ENCODE measurements around the gene TRIM59.

TRIM59 gene

GRCh38 chr3:160440687-160441086 lies 8.9 kb downstream of the TRIM59 start:
- no peak overlapping the region for H3K4me3 ChIP-seq (ENCODE audit: low read depth, low read length)
- peaks cover 42% of the 10 kb centered on the region for H3K36me3 ChIP-seq (ENCODE audit: insufficient read depth, low read length)
- H3K27me3 ChIP-seq (ENCODE audit: insufficient read depth, low read length) = no peaks in the 10 kb centered on the region
- H2AFZ ChIP-seq (ENCODE audit: low read length, unreplicated experiment) = no peak overlapping the region
- peaks cover 92% of the 10 kb centered on the region for H3K79me2 ChIP-seq (ENCODE audit: control insufficient read depth, insufficient read depth, low read length, unreplicated experiment)
- no peak overlapping the region for H3K27ac ChIP-seq (ENCODE audit: low read depth, low read length)
- H3K4me1 ChIP-seq (ENCODE audit: control insufficient read depth, insufficient read depth, low read length, unreplicated experiment) = peaks cover 9% of the 10 kb centered on the region

- H3K79me2 ChIP-seq (ENCODE audit: control insufficient read depth, insufficient read depth, low read length, unreplicated experiment) = peaks cover 81% of the 10 kb centered on the region
These were observed 12.5 kb downstream of the TRIM59 start for GRCh38 chr3:160437083-160437455.

GRCh38 chr3:160435747-160436146 lies 13.8 kb downstream of the TRIM59 start:
- H3K27ac ChIP-seq (ENCODE audit: low read depth, low read length) = no peak overlapping the region
- H3K27me3 ChIP-seq (ENCODE audit: insufficient read depth, low read length) = no peaks in the 10 kb centered on the region
- H2AFZ ChIP-seq (ENCODE audit: low read length, unreplicated experiment) = no peak overlapping the region
- peaks cover 69% of the 10 kb centered on the region for H3K79me2 ChIP-seq (ENCODE audit: control insufficient read depth, insufficient read depth, low read length, unreplicated experiment)
- H3K36me3 ChIP-seq (ENCODE audit: insufficient read depth, low read length) = peaks cover 51% of the 10 kb centered on the region
- H3K4me3 ChIP-seq (ENCODE audit: low read depth, low read length) = no peak overlapping the region
- H3K4me1 ChIP-seq (ENCODE audit: control insufficient read depth, insufficient read depth, low read length, unreplicated experiment) = peaks cover 12% of the 10 kb centered on the region

More at GRCh38 chr3:160437083-160437455, 12.5 kb downstream of the TRIM59 start:
- Histone ChIP-seq H3K36me3 (ENCODE audit: insufficient read depth, low read length) (peaks cover 49% of the 10 kb centered on the region), H3K27ac (ENCODE audit: low read depth, low read length) (no peak overlapping the region), H3K27me3 (ENCODE audit: insufficient read depth, low read length) (no peaks in the 10 kb centered on the region), H2AFZ (ENCODE audit: low read length, unreplicated experiment) (no peak overlapping the region), H3K4me3 (ENCODE audit: low read depth, low read length) (no peak overlapping the region), H3K4me1 (ENCODE audit: control insufficient read depth, insufficient read depth, low read length, unreplicated experiment) (peaks cover 12% of the 10 kb centered on the region)

- Histone ChIP-seq H3K4me3 (ENCODE audit: low read depth, low read length) (no peak overlapping the region), H3K36me3 (ENCODE audit: insufficient read depth, low read length) (peaks cover 53% of the 10 kb centered on the region), H3K79me2 (ENCODE audit: control insufficient read depth, insufficient read depth, low read length, unreplicated experiment) (peaks cover 64% of the 10 kb centered on the region), H3K4me1 (ENCODE audit: control insufficient read depth, insufficient read depth, low read length, unreplicated experiment) (peaks cover 12% of the 10 kb centered on the region), H3K27me3 (ENCODE audit: insufficient read depth, low read length) (no peaks in the 10 kb centered on the region), H3K27ac (ENCODE audit: low read depth, low read length) (no peak overlapping the region), H2AFZ (ENCODE audit: low read length, unreplicated experiment) (no peak overlapping the region)
These were observed 14.5 kb downstream of the TRIM59 start for GRCh38 chr3:160435095-160435494.

GRCh38 chr3:160434071-160434470 lies 15.5 kb downstream of the TRIM59 start:
- no peaks in the 10 kb centered on the region for H3K27me3 ChIP-seq (ENCODE audit: insufficient read depth, low read length)
- no peak overlapping the region for H3K4me3 ChIP-seq (ENCODE audit: low read depth, low read length)
- H3K27ac ChIP-seq (ENCODE audit: low read depth, low read length) = peak overlapping the region; percentile 29; the same call in 1 of the 2 replicates
- H2AFZ ChIP-seq (ENCODE audit: low read length, unreplicated experiment) = no peak overlapping the region
- peaks cover 55% of the 10 kb centered on the region for H3K79me2 ChIP-seq (ENCODE audit: control insufficient read depth, insufficient read depth, low read length, unreplicated experiment)
- peaks cover 12% of the 10 kb centered on the region for H3K4me1 ChIP-seq (ENCODE audit: control insufficient read depth, insufficient read depth, low read length, unreplicated experiment)
- H3K36me3 ChIP-seq (ENCODE audit: insufficient read depth, low read length) = peaks cover 54% of the 10 kb centered on the region

- Histone ChIP-seq H3K36me3 (ENCODE audit: insufficient read depth, low read length) (peaks cover 62% of the 10 kb centered on the region), H3K27me3 (ENCODE audit: insufficient read depth, low read length) (no peaks in the 10 kb centered on the region), H2AFZ (ENCODE audit: low read length, unreplicated experiment) (no peak overlapping the region), H3K4me1 (ENCODE audit: control insufficient read depth, insufficient read depth, low read length, unreplicated experiment) (peaks cover 2% of the 10 kb centered on the region), H3K4me3 (ENCODE audit: low read depth, low read length) (no peak overlapping the region), H3K79me2 (ENCODE audit: control insufficient read depth, insufficient read depth, low read length, unreplicated experiment) (peaks cover 39% of the 10 kb centered on the region), H3K27ac (ENCODE audit: low read depth, low read length) (no peak overlapping the region)
These were observed 21.7 kb downstream of the TRIM59 start for GRCh38 chr3:160427832-160428424.

GRCh38 chr3:160417311-160417710 lies 32.3 kb downstream of the TRIM59 start:
- no peak overlapping the region for H3K27ac ChIP-seq (ENCODE audit: low read depth, low read length)
- H3K4me3 ChIP-seq (ENCODE audit: low read depth, low read length) = no peak overlapping the region
- no peaks in the 10 kb centered on the region for H3K4me1 ChIP-seq (ENCODE audit: control insufficient read depth, insufficient read depth, low read length, unreplicated experiment)
- no peaks in the 10 kb centered on the region for H3K27me3 ChIP-seq (ENCODE audit: insufficient read depth, low read length)
- no peak overlapping the region for H2AFZ ChIP-seq (ENCODE audit: low read length, unreplicated experiment)
- peaks cover 67% of the 10 kb centered on the region for H3K36me3 ChIP-seq (ENCODE audit: insufficient read depth, low read length)
- peaks cover 70% of the 10 kb centered on the region for H3K79me2 ChIP-seq (ENCODE audit: control insufficient read depth, insufficient read depth, low read length, unreplicated experiment)

GRCh38 chr3:160413613-160414248 lies 35.9 kb downstream of the TRIM59 start:
- Histone ChIP-seq H3K27ac (ENCODE audit: low read depth, low read length) (no peak overlapping the region), H3K27me3 (ENCODE audit: insufficient read depth, low read length) (no peaks in the 10 kb centered on the region), H3K36me3 (ENCODE audit: insufficient read depth, low read length) (peaks cover 59% of the 10 kb centered on the region), H2AFZ (ENCODE audit: low read length, unreplicated experiment) (no peak overlapping the region), H3K79me2 (ENCODE audit: control insufficient read depth, insufficient read depth, low read length, unreplicated experiment) (peaks cover 66% of the 10 kb centered on the region), H3K4me1 (ENCODE audit: control insufficient read depth, insufficient read depth, low read length, unreplicated experiment) (peaks cover 6% of the 10 kb centered on the region), H3K4me3 (ENCODE audit: low read depth, low read length) (no peak overlapping the region)

- peaks cover 69% of the 10 kb centered on the region for H3K79me2 ChIP-seq (ENCODE audit: control insufficient read depth, insufficient read depth, low read length, unreplicated experiment)
- H3K27me3 ChIP-seq (ENCODE audit: insufficient read depth, low read length) = no peaks in the 10 kb centered on the region
- peaks cover 48% of the 10 kb centered on the region for H3K36me3 ChIP-seq (ENCODE audit: insufficient read depth, low read length)
- H2AFZ ChIP-seq (ENCODE audit: low read length, unreplicated experiment) = no peak overlapping the region
- H3K4me1 ChIP-seq (ENCODE audit: control insufficient read depth, insufficient read depth, low read length, unreplicated experiment) = peaks cover 8% of the 10 kb centered on the region
- H3K4me3 ChIP-seq (ENCODE audit: low read depth, low read length) = no peak overlapping the region
- no peak overlapping the region for H3K27ac ChIP-seq (ENCODE audit: low read depth, low read length)
These were observed 37.1 kb downstream of the TRIM59 start for GRCh38 chr3:160412477-160412876.

GRCh38 chr3:160409812-160410610 lies 39.6 kb downstream of the TRIM59 start:
- H3K79me2 ChIP-seq (ENCODE audit: control insufficient read depth, insufficient read depth, low read length, unreplicated experiment) = peaks cover 71% of the 10 kb centered on the region
- H3K27ac ChIP-seq (ENCODE audit: low read depth, low read length) = no peak overlapping the region
- peaks cover 48% of the 10 kb centered on the region for H3K36me3 ChIP-seq (ENCODE audit: insufficient read depth, low read length)
- no peak overlapping the region for H2AFZ ChIP-seq (ENCODE audit: low read length, unreplicated experiment)
- H3K4me1 ChIP-seq (ENCODE audit: control insufficient read depth, insufficient read depth, low read length, unreplicated experiment) = peaks cover 9% of the 10 kb centered on the region
- H3K4me3 ChIP-seq (ENCODE audit: low read depth, low read length) = no peak overlapping the region
- H3K27me3 ChIP-seq (ENCODE audit: insufficient read depth, low read length) = no peaks in the 10 kb centered on the region
